CD14-positive monocyte (primary cell): ENCODE results near the gene WSB1. TPM values are rescaled to one million over a fixed set of nuclear protein-coding genes. Genes with fewer than 3 reads are reported as not detected.
A peak's percentile ranks its signal among the peaks of the same experiment; 100 is the strongest.

ENCODE experiments used
- DNase-seq, 3 donors: peaks; one replicate each; pipeline ENCODE4 v3.0.0-alpha.2; 2011 to 2022
- H2AFZ ChIP-seq: 2 replicates; pipeline ENCODE4 v1.6.0; 2012; ENCODE audit warnings: mild to moderate bottlenecking, low read depth, low read length, inconsistent platforms; ENCODE audit not compliant: insufficient read depth, poor library complexity, severe bottlenecking
- H3K27ac ChIP-seq, 2 donors: 1 replicate in 1 of 2; 2 replicates in 1 of 2; pipeline ENCODE4 v1.5.1; 2012 to 2013; ENCODE audit warnings: low read length in 2 of 2, control low read depth in 1 of 2, inconsistent platforms in 1 of 2, low read depth in 1 of 2, mild to moderate bottlenecking in 1 of 2
- H3K27me3 ChIP-seq, 2 donors: one replicate each; pipeline versions ENCODE4 v1.6.0 to v1.6.1; 2011 to 2013; ENCODE audit warnings: low read length in 2 of 2; ENCODE audit not compliant: control insufficient read depth in 2 of 2, insufficient read depth in 2 of 2
- H3K36me3 ChIP-seq, 2 donors: replicated peaks in 1 of 2; 1 replicate in 1 of 2; 2 replicates in 1 of 2; pipeline versions ENCODE4 v1.5.1 to v1.6.1; 2012 to 2013; ENCODE audit warnings: low read length in 2 of 2, control low read depth in 1 of 2, inconsistent platforms in 1 of 2, mild to moderate bottlenecking in 1 of 2; ENCODE audit not compliant: insufficient read depth in 2 of 2, control insufficient read depth in 1 of 2
- H3K4me1 ChIP-seq, 2 donors: 1 replicate in 1 of 2; 2 replicates in 1 of 2; pipeline versions ENCODE4 v1.5.1 to v1.6.1; 2012 to 2013; ENCODE audit warnings: low read length in 2 of 2, control low read depth in 1 of 2, inconsistent platforms in 1 of 2, mild to moderate bottlenecking in 1 of 2, moderate library complexity in 1 of 2; ENCODE audit not compliant: insufficient read depth in 2 of 2, control insufficient read depth in 1 of 2
- H3K4me2 ChIP-seq: replicated peaks from 2 replicates; pipeline ENCODE3; 2012; ENCODE audit warnings: low read length, moderate library complexity, mild to moderate bottlenecking; ENCODE audit not compliant: poor library complexity, severe bottlenecking; ENCODE audit errors: extremely low read depth
- H3K4me3 ChIP-seq, 3 experiments: fragments of 200-600 bp in 1 of 3; sonication (generic) in 1 of 3; replicated peaks in 1 of 3; 1 replicate in 2 of 3; 2 replicates in 1 of 3; pipeline ENCODE4 v1.5.1; 2011 to 2013; ENCODE audit warnings: low read length in 3 of 3, mild to moderate bottlenecking in 3 of 3, control low read depth in 2 of 3, low read depth in 2 of 3, inconsistent platforms in 1 of 3, moderate library complexity in 1 of 3
- H3K79me2 ChIP-seq: 2 replicates; pipeline ENCODE4 v1.6.0; 2012; ENCODE audit warnings: mild to moderate bottlenecking, control low read depth, inconsistent platforms, low read length, moderate library complexity; ENCODE audit not compliant: insufficient read depth
- H3K9ac ChIP-seq: 2 replicates; pipeline ENCODE4 v1.6.0; 2017; ENCODE audit warnings: low read length, mild to moderate bottlenecking; ENCODE audit not compliant: insufficient read depth, poor library complexity, severe bottlenecking
- H3K9me3 ChIP-seq, 2 donors: replicated peaks in 1 of 2; 1 replicate in 1 of 2; 2 replicates in 1 of 2; pipeline versions ENCODE4 v1.5.1 to v1.6.1; 2012 to 2013; ENCODE audit warnings: low read length in 2 of 2, control low read depth in 1 of 2; ENCODE audit not compliant: control insufficient read depth in 1 of 2, insufficient read depth in 1 of 2
- H4K20me1 ChIP-seq: 2 replicates; pipeline ENCODE4 v1.6.0; 2012; ENCODE audit warnings: mild to moderate bottlenecking, low read length, control low read depth, moderate library complexity; ENCODE audit not compliant: insufficient read depth
- H3K27ac Mint-ChIP-seq, 7 donors: one replicate each; pipeline ENCODE4 v1.8.0; 2020; ENCODE audit warnings: mild to moderate bottlenecking in 7 of 7, mixed read lengths in 7 of 7, moderate library complexity in 6 of 7, inconsistent platforms in 2 of 7
- H3K27me3 Mint-ChIP-seq, 3 donors: one replicate each; pipeline ENCODE4 v1.8.0; 2021 to 2022; ENCODE audit warnings: low read depth in 3 of 3, mild to moderate bottlenecking in 3 of 3, mixed read lengths in 3 of 3, moderate library complexity in 3 of 3, inconsistent platforms in 1 of 3
- H3K36me3 Mint-ChIP-seq, 2 donors: one replicate each; pipeline ENCODE4 v1.8.0; 2020; ENCODE audit warnings: mixed read lengths in 2 of 2, inconsistent platforms in 1 of 2, mild to moderate bottlenecking in 1 of 2
- H3K4me1 Mint-ChIP-seq: one replicate; pipeline ENCODE4 v1.8.0; 2020; ENCODE audit warnings: mild to moderate bottlenecking, mixed read lengths
- H3K4me3 Mint-ChIP-seq, 2 donors: one replicate each; pipeline ENCODE4 v1.8.0; 2020; ENCODE audit warnings: mild to moderate bottlenecking in 2 of 2, mixed read lengths in 2 of 2, moderate library complexity in 1 of 2
- H3K9me3 Mint-ChIP-seq, 7 donors: one replicate each; pipeline ENCODE4 v1.8.0; 2020 to 2022; ENCODE audit warnings: mixed read lengths in 7 of 7, mild to moderate bottlenecking in 6 of 7, moderate library complexity in 6 of 7, inconsistent platforms in 2 of 7
- CTCF ChIP-seq: fragments of 200-600 bp; IDR thresholded peaks from one replicate; pipeline ENCODE4 v1.8.0; 2022; ENCODE audit warnings: antibody characterized with exemption, mild to moderate bottlenecking
- WGBS: methylation state at CpG from one replicate; pipeline ENCODE4 v1.1.5; 2013; ENCODE audit warnings: missing lambda C conversion rate; ENCODE audit not compliant: insufficient coverage; 5-methylcytosine and 5-hydroxymethylcytosine counted together
- intact Hi-C, 2 donors: fragments of 100-400 bp; cut with micrococcal nuclease; formaldehyde crosslinking; loops; one replicate each; pipeline versions ENCODE4 v1.15.0 to v1.15.1; 2023
- polyA plus RNA-seq, 3 donors: library from polyadenylated mRNA; depleted of rRNA in 1 of 3; unstranded in 2 of 3; stranded (reverse) in 1 of 3; fragments of 300-500 nt in 2 of 3; fragments of >200 nt in 1 of 3; fragmentation: Illumina TruSeq in 2 of 3; gene quantifications; 1 replicate in 2 of 3; 2 replicates in 1 of 3; pipeline ENCODE4 v1.2.3, GENCODE V29; 2012 to 2021

The WSB1 gene
- polyA plus RNA-seq, 3 donors, result 220 to 368 (median 296) TPM

- WGBS, result 0% methylated on average over 2 of the region's 3 CpGs
- peak overlapping the region; percentile 57 to 93 for H3K27ac ChIP-seq
- Mint-ChIP-seq H3K27ac (peak overlapping the region; percentile 93 to 97 (median 95)), H3K27me3 (peaks cover 0 to 2% (median 2%) of the 10 kb centered on the region in 3 donors), H3K4me3 (peak overlapping the region; percentile 45 to 65), H3K36me3 (peaks cover 1 to 2% of the 10 kb centered on the region in 2 donors), H3K9me3 (no peaks in the 10 kb centered on the region), H3K4me1 (peaks cover 85% of the 10 kb centered on the region)
- H2AFZ ChIP-seq, result peak overlapping the region; percentile 60
- no peaks in the 10 kb centered on the region for H3K36me3 ChIP-seq
- H3K4me2 ChIP-seq, result peak overlapping the region; percentile 65
- H3K79me2 ChIP-seq, result peaks cover 18% of the 10 kb centered on the region
- DNase-seq, result peak; percentile 80 to 90 (median 82)
- TF ChIP-seq CTCF, result no peak
- H3K27me3 ChIP-seq, result no peaks in the 10 kb centered on the region
- H3K4me1 ChIP-seq, result peaks cover 86 to 93% of the 10 kb centered on the region in 2 donors
- H3K9ac ChIP-seq, result peak overlapping the region; percentile 50
- intact Hi-C loops, result no loop called here
- no peaks in the 10 kb centered on the region for H3K9me3 ChIP-seq
- no peaks in the 10 kb centered on the region for H4K20me1 ChIP-seq
- H3K4me3 ChIP-seq, result peak overlapping the region in 1 of 3 experiments; percentile 49
Measured at GRCh38 chr17:27336184-27336583, 42.3 kb downstream of the WSB1 start.

- Histone ChIP-seq H2AFZ (no peak overlapping the region), H3K27me3 (no peaks in the 10 kb centered on the region), H4K20me1 (no peaks in the 10 kb centered on the region), H3K4me3 (no peak overlapping the region), H3K27ac (no peak overlapping the region), H3K79me2 (peaks cover 15% of the 10 kb centered on the region), H3K9ac (no peak overlapping the region), H3K4me1 (peaks cover 79 to 81% of the 10 kb centered on the region in 2 donors), H3K36me3 (no peaks in the 10 kb centered on the region), H3K9me3 (no peaks in the 10 kb centered on the region), H3K4me2 (no peak overlapping the region)
- 80% methylated on average over 2 of the region's 9 CpGs for WGBS
- no peak for TF ChIP-seq CTCF
- intact Hi-C loops, result no loop called here
- Mint-ChIP-seq H3K27ac (peak overlapping the region in 2 of 7 donors; percentile 11 to 26), H3K36me3 (peaks cover 1 to 4% of the 10 kb centered on the region in 2 donors), H3K4me3 (no peak overlapping the region), H3K27me3 (peaks cover 0 to 2% (median 0%) of the 10 kb centered on the region in 3 donors), H3K4me1 (peaks cover 75% of the 10 kb centered on the region), H3K9me3 (no peaks in the 10 kb centered on the region)
- DNase-seq, result no peak
Measured at GRCh38 chr17:27338536-27338985, 44.6 kb downstream of the WSB1 start.
